Activated CD4-positive, alpha-beta T cell treated with anti-CD3 and anti-CD28 coated beads, Interleukin-2, amount 50 U/mL, for 4 hours (primary cell): ENCODE results near the gene PPM1D.
"Not testable (repeated sequence)": the region's sequence is repeated elsewhere in the genome, so short reads cannot be mapped to it uniquely, and the experiment has no call there.

ENCODE experiments used
- DNase-seq, 2 experiments: peaks; one replicate each; pipeline ENCODE4 v3.0.0-alpha.2; 2020

Gene PPM1D

GRCh38 chr17:60599620-60600489, at the start of gene PPM1D:
PPM1D (plus strand) TSS chr17:60600193; CDS start chr17:60600415, 222 bp downstream.
- peak; percentile 97 to 98 for DNase-seq

- DNase-seq, result not testable (repeated sequence)
Observed at GRCh38 chr17:60552255-60552654, 47.7 kb upstream of the PPM1D start.

- no peak for DNase-seq
Observed at GRCh38 chr17:60554377-60554788, 45.6 kb upstream of the PPM1D start.

- no peak for DNase-seq
Observed at GRCh38 chr17:60555786-60556185, 44.2 kb upstream of the PPM1D start.

GRCh38 chr17:60557805-60558204, 42.2 kb upstream of the PPM1D start:
- DNase-seq, result no peak

- no peak for DNase-seq
Observed at GRCh38 chr17:60559659-60559994, 40.4 kb upstream of the PPM1D start.

- no peak for DNase-seq
Observed at GRCh38 chr17:60559995-60560859, 39.8 kb upstream of the PPM1D start.

GRCh38 chr17:60560860-60561257, 39.1 kb upstream of the PPM1D start:
- DNase-seq, result no peak

- DNase-seq, result no peak
Observed at GRCh38 chr17:60562421-60562820, 37.6 kb upstream of the PPM1D start.

- DNase-seq, result no peak
Observed at GRCh38 chr17:60563743-60564142, 36.2 kb upstream of the PPM1D start.

- DNase-seq, result no peak
Observed at GRCh38 chr17:60565233-60565632, 34.8 kb upstream of the PPM1D start.

GRCh38 chr17:60573236-60574051, 26.5 kb upstream of the PPM1D start:
- DNase-seq, result no peak

- DNase-seq, result no peak
Observed at GRCh38 chr17:60577147-60577915, 22.7 kb upstream of the PPM1D start.

GRCh38 chr17:60579090-60579489, 20.9 kb upstream of the PPM1D start:
- no peak for DNase-seq

- DNase-seq, result no peak
Observed at GRCh38 chr17:60579551-60579950, 20.4 kb upstream of the PPM1D start.

GRCh38 chr17:60583008-60583407, 17.0 kb upstream of the PPM1D start:
- DNase-seq, result no peak

GRCh38 chr17:60585887-60586286, 14.1 kb upstream of the PPM1D start:
- no peak for DNase-seq

- DNase-seq, result no peak
Observed at GRCh38 chr17:60586288-60586974, 13.6 kb upstream of the PPM1D start.

- no peak for DNase-seq
Observed at GRCh38 chr17:60590070-60590469, 9.9 kb upstream of the PPM1D start.

- no peak for DNase-seq
Observed at GRCh38 chr17:60592750-60593149, 7.2 kb upstream of the PPM1D start.

GRCh38 chr17:60593441-60594036, 6.5 kb upstream of the PPM1D start:
- not testable (repeated sequence) for DNase-seq
